ENCODE results near the gene ADAM12.

- TF ChIP-seq TBL1XR1 (IDR thresholded peaks at IDR 0.05; ENCODE audit: low read length in 2 of 2) (no peak), HDAC1 (IDR thresholded peaks at IDR 0.05) (no peak), EP300 (IDR thresholded peaks at IDR 0.05; ENCODE audit: low read length) (no peak), POLR2A (conservative IDR thresholded peaks at IDR 0.05) (no peak), CHD1 (IDR thresholded peaks at IDR 0.05; ENCODE audit: low read length) (no peak), CREM (IDR thresholded peaks at IDR 0.05; ENCODE audit: low read depth) (no peak), FOSL1 (tag; conservative IDR thresholded peaks at IDR 0.05) (no peak), HCFC1 (IDR thresholded peaks at IDR 0.05; ENCODE audit: low read depth, low read length) (no peak), POLR2AphosphoS5 (IDR thresholded peaks at IDR 0.05; ENCODE audit: control insufficient read depth, insufficient read depth, low read depth, low read length) (no peak)
- TF ChIP-seq, protein P1, sequence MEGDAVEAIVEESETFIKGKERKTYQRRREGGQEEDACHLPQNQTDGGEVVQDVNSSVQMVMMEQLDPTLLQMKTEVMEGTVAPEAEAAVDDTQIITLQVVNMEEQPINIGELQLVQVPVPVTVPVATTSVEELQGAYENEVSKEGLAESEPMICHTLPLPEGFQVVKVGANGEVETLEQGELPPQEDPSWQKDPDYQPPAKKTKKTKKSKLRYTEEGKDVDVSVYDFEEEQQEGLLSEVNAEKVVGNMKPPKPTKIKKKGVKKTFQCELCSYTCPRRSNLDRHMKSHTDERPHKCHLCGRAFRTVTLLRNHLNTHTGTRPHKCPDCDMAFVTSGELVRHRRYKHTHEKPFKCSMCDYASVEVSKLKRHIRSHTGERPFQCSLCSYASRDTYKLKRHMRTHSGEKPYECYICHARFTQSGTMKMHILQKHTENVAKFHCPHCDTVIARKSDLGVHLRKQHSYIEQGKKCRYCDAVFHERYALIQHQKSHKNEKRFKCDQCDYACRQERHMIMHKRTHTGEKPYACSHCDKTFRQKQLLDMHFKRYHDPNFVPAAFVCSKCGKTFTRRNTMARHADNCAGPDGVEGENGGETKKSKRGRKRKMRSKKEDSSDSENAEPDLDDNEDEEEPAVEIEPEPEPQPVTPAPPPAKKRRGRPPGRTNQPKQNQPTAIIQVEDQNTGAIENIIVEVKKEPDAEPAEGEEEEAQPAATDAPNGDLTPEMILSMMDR (IDR thresholded peaks at IDR 0.05 in 2 of 3, conservative IDR thresholded peaks at IDR 0.05 in 1 of 3; ENCODE audit: insufficient read depth in 2 of 3, low read depth in 1 of 3, low read length in 3 of 3), result no peak
Measured at GRCh38 chr10:126108693-126109092, 279.6 kb downstream of the ADAM12 start.

Measured in K562 (cell line).